PC-3 (cell line): ENCODE data around the gene KCNK18. TPM values are rescaled to one million over a fixed set of nuclear protein-coding genes. Genes with fewer than 3 reads are reported as not detected.

Source experiments
- ATAC-seq: fragments of 200-7000 bp; cut with Tn5 transposase; 2 replicates; pipeline ENCODE4 v1.9.1; 2020; ENCODE audit warnings: mild to moderate bottlenecking, moderate library complexity
- BruUV-seq: library from RNA; stranded (reverse); fragments of 400-500 nt; replicated peaks from 2 replicates; lab custom pipeline; 2021; lab: Mats Ljungman, UMichigan
- CTCF ChIA-PET: fragments of 300-600 bp; sonication (Branson Sonifier 250); formaldehyde crosslinking; loops from one replicate; lab custom pipeline; 2022; ENCODE audit warnings: antibody characterized with exemption; lab: Charles Lee
- POLR2A ChIA-PET: fragments of 300-600 bp; sonication (Branson Sonifier 250); formaldehyde crosslinking; loops from one replicate; lab custom pipeline; 2022; ENCODE audit warnings: antibody characterized with exemption; ENCODE audit not compliant: unreplicated experiment; lab: Charles Lee
- DNase-seq: peaks from one replicate; pipeline ENCODE4 v3.0.0-alpha.2; 2015
- H2AFZ ChIP-seq: fragments of 300-600 bp; sonication (generic); 2 replicates; pipeline ENCODE4 v1.6.0; 2016; ENCODE audit warnings: antibody characterized with exemption, low read length
- H3F3A ChIP-seq: fragments of 300-600 bp; sonication (generic); one replicate; pipeline ENCODE4 v1.6.0; 2017; ENCODE audit warnings: antibody characterized with exemption, low read length, control low read depth, mild to moderate bottlenecking; ENCODE audit not compliant: unreplicated experiment
- H3K27ac ChIP-seq: fragments of 300-600 bp; sonication (generic); 2 replicates; pipeline ENCODE4 v1.5.1; 2016; ENCODE audit warnings: mild to moderate bottlenecking, low read length
- H3K27me3 ChIP-seq: fragments of 300-600 bp; sonication (generic); 2 replicates; pipeline ENCODE4 v1.6.1; 2016; ENCODE audit warnings: low read length, mixed read lengths
- H3K36me3 ChIP-seq: fragments of 300-600 bp; sonication (generic); 2 replicates; pipeline ENCODE4 v1.6.1; 2016; ENCODE audit warnings: low read depth, mixed run types, low read length, mixed read lengths
- H3K4me1 ChIP-seq: fragments of 300-600 bp; sonication (generic); 2 replicates; pipeline ENCODE4 v1.5.1; 2016; ENCODE audit warnings: low read length; ENCODE audit not compliant: insufficient read depth
- H3K4me2 ChIP-seq: fragments of 300-600 bp; sonication (generic); 2 replicates; pipeline ENCODE4 v1.6.0; 2016; ENCODE audit warnings: low read length
- H3K4me3 ChIP-seq: fragments of 300-600 bp; sonication (generic); 2 replicates; pipeline ENCODE4 v1.5.1; 2016; ENCODE audit warnings: mild to moderate bottlenecking, low read length, mixed read lengths
- H3K79me2 ChIP-seq: fragments of 300-600 bp; sonication (generic); 2 replicates; pipeline ENCODE4 v1.6.1; 2017; ENCODE audit warnings: low read length, mixed read lengths
- H3K9ac ChIP-seq: fragments of 300-600 bp; sonication (generic); 2 replicates; pipeline ENCODE4 v1.6.0; 2016; ENCODE audit warnings: mild to moderate bottlenecking, low read length
- H3K9me2 ChIP-seq: fragments of 300-600 bp; sonication (generic); replicated peaks from 2 replicates; pipeline ENCODE4 v1.6.1; 2016; ENCODE audit warnings: mixed run types, low read length, mixed read lengths
- H3K9me3 ChIP-seq: fragments of 300-600 bp; sonication (generic); 2 replicates; pipeline ENCODE4 v1.6.1; 2016; ENCODE audit warnings: low read length, mixed read lengths
- H4K20me1 ChIP-seq: fragments of 300-600 bp; sonication (generic); 2 replicates; pipeline ENCODE4 v1.6.1; 2016; ENCODE audit warnings: low read length, mixed read lengths
- CTCF ChIP-seq: fragments of 300-600 bp; sonication (generic); conservative IDR thresholded peaks from 2 replicates; pipeline ENCODE4 v1.5.1; 2017; ENCODE audit warnings: antibody characterized with exemption, low read depth, mild to moderate bottlenecking, low read length
- EZH2 ChIP-seq: fragments of 300-600 bp; sonication (generic); IDR thresholded peaks from one replicate; pipeline ENCODE4 v1.6.1; 2017; ENCODE audit warnings: antibody characterized with exemption, mild to moderate bottlenecking, low read length; ENCODE audit not compliant: unreplicated experiment
- EZH2phosphoT487 ChIP-seq: fragments of 300-600 bp; sonication (generic); IDR thresholded peaks from 2 replicates; pipeline ENCODE4 v1.6.1; 2018; ENCODE audit warnings: mild to moderate bottlenecking, antibody characterized with exemption, low read length, borderline replicate concordance
- intact Hi-C: fragments of 100-400 bp; cut with micrococcal nuclease; formaldehyde crosslinking; loops from 2 replicates; pipeline ENCODE4 v1.9.0; 2023
- microRNA-seq: library from miRNA; unstranded; fragments of <30 nt; microRNA quantifications from one replicate; pipeline ENCODE4 v1.1.0, GENCODE V29; 2020; ENCODE audit not compliant: unreplicated experiment
- total RNA-seq: library from RNA; depleted of rRNA; stranded (reverse); fragments of >200 nt; gene quantifications from 2 replicates; pipeline ENCODE4 v1.2.3, GENCODE V29; 2014; rRNA removed

Gene KCNK18
- total RNA-seq, 1 experiment from 2014 or later: not detected

GRCh38 chr10:117259279-117259678 lies 62.0 kb downstream of the KCNK18 start:
- H3K27me3 ChIP-seq: peaks cover 32% of the 10 kb centered on the region
- H4K20me1 ChIP-seq: no peaks in the 10 kb centered on the region
- H3K36me3 ChIP-seq: no peaks in the 10 kb centered on the region
- no peaks in the 10 kb centered on the region for H3K9me2 ChIP-seq
- H3K9me3 ChIP-seq: no peaks in the 10 kb centered on the region
- no peak overlapping the region for H2AFZ ChIP-seq
- no peaks in the 10 kb centered on the region for H3F3A ChIP-seq
- DNase-seq (no peak), ATAC-seq (no peak)
- no peak overlapping the region for H3K27ac ChIP-seq
- BruUV-seq: no TSS peak
- H3K9ac ChIP-seq: no peak overlapping the region
- intact Hi-C loops: no loop called here
- H3K79me2 ChIP-seq: no peaks in the 10 kb centered on the region
- H3K4me2 ChIP-seq: no peak overlapping the region
- no peaks in the 10 kb centered on the region for H3K4me1 ChIP-seq
- ChIA-PET POLR2A (no interaction called here), CTCF (no interaction called here)
- TF ChIP-seq CTCF (no peak), EZH2 (no peak), EZH2phosphoT487 (no peak)
- no peak overlapping the region for H3K4me3 ChIP-seq

Small RNA genes within 50 kb of the gene (microRNA-seq; reads per million reads assigned to microRNA genes)
- not detected for gene MIR3663

Other genes starting within 250 kb of the KCNK18 start
- gene SHTN1, start 192.3 kb upstream of the KCNK18 start, total RNA-seq: 9.0 and 13.0 TPM in 2 replicates
- gene VAX1, start 59.2 kb upstream of the KCNK18 start, total RNA-seq: 0.12 and 0.98 TPM in 2 replicates
- not detected in 2 replicates for gene SLC18A2, start 43.6 kb downstream of the KCNK18 start, total RNA-seq
- 13.6 and 14.7 TPM in 2 replicates for gene PDZD8, start 178.0 kb downstream of the KCNK18 start, total RNA-seq